Adrenal gland (tissue), 5 donors: ENCODE measurements around the gene UBR3.

ENCODE experiments used
- CTCF ChIP-seq, 6 experiments: fragments of 450-650 bp in 4 of 6; fragments of 200-600 bp in 2 of 6; sonication (generic) in 1 of 6; IDR thresholded peaks; 1 replicate in 5 of 6; 2 replicates in 1 of 6; pipeline versions ENCODE4 v1.5.1 to v1.8.0; 2016 to 2021; ENCODE audit warnings: antibody characterized with exemption in 6 of 6, mild to moderate bottlenecking in 2 of 6, moderate library complexity in 1 of 6
- POLR2A ChIP-seq, 2 donors: fragments of 450-650 bp; IDR thresholded peaks; one replicate each; pipeline ENCODE4 v1.6.1; 2017; ENCODE audit warnings: antibody characterized with exemption in 2 of 2, mild to moderate bottlenecking in 2 of 2, moderate library complexity in 1 of 2
- donor health status: DM: no; HTN: no; CAD: no.

DNA sequence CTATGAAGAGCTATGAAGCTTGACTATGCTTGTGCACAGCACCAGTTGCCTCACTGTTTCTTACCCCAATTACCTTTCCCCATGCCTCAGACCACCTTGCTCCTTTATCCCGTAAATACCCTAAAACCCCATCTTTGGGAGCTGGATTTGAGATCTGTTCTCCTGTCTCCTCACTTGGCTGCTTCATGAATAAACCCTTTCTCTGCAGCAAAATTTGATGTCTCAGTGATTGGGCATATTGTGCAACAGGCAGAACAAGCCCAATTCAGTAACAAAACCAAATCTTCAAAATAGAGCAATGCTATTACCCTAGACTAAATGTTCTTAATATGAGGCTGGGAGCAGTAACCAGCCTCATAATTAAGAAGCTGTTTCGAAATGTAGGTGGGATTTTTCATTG, 32.1 kb upstream of the UBR3 start:
- TF ChIP-seq CTCF (IDR thresholded peaks at IDR 0.05) (no peak), POLR2A (IDR thresholded peaks at IDR 0.05) (no peak)
